Measurements from ENCODE around the gene AFG1L.
"Not testable (repeated sequence)": the region's sequence is repeated elsewhere in the genome, so short reads cannot be mapped to it uniquely, and the experiment has no call there.

AFG1L gene

GRCh38 chr6:108288742-108289141 lies 6.1 kb upstream of the AFG1L start:
- DNase-seq (ENCODE audit: low read depth in 2 of 2), result no peak

DNA sequence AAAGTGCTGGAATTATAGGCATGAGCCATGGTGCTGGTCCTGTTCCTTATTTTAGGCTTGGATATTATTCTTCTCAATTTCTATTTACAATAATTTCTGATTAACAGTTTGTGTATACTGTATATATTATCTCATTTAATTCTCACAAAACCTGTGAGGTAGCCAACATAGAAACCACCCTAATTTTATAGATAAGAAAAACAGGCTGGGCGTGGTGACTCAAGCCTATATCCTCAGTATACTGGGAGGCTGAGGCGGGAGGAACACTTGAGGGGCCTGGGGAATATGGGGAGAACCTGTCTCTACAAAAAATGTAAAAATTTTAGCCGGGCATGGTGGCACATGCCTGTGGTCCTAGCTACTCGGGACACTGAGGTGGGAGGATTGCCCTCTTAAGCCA lies 3.8 kb upstream of the AFG1L start:
- no peak for DNase-seq (ENCODE audit: low read depth in 2 of 2)

GRCh38 chr6:108292561-108292960 lies 2.3 kb upstream of the AFG1L start:
- not testable (repeated sequence) for DNase-seq (ENCODE audit: low read depth in 2 of 2)

GRCh38 chr6:108293527-108294296 lies 1.1 kb upstream of the AFG1L start:
- no peak for DNase-seq (ENCODE audit: low read depth in 2 of 2)

DNA sequence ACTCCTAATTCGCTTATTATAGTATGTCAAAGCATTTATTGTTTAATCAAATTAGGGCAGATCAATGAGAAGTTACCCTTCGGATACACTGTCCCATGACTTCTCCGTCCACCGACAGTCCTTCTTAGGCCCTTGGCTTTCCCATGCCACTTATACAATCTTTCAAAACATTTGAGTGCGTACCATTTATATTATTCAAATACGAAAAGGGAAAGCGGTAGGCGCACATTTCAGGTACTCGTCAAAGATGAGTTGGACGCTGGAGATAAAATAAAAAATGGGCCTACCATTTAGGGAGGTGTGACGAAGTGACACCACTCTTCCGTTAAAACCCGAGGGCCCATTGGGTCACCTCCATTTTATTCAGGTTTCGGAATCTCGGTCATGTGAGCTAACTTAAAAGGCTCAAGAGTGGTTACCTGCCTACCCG lies 542 bp upstream of the AFG1L start:
- DNase-seq (ENCODE audit: low read depth in 2 of 2), result peak in 1 of 2 donors; percentile 1

DNA sequence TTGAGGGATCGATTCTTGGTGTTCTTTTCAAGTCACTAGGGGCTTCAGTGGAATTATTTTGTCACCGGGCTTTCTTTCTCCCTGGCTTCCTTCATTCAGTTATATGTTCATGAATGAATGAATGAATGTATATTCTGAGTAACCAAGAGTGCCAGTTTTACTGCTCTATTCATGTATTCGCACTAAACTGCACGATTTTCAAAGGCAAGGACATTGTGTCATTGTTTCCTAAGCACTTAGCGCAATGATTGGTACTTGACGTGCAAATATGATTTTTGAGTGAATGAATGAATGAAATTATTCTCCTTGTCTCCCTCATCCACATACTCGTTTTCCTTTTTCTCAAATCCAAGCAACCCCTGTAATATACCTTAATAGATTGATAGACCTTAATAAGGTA lies 822 bp downstream of the AFG1L start:
- no peak for DNase-seq (ENCODE audit: low read depth in 2 of 2)

- no peak for DNase-seq (ENCODE audit: low read depth in 2 of 2)
Observed at GRCh38 chr6:108302386-108302785, 7.5 kb downstream of the AFG1L start.

DNA sequence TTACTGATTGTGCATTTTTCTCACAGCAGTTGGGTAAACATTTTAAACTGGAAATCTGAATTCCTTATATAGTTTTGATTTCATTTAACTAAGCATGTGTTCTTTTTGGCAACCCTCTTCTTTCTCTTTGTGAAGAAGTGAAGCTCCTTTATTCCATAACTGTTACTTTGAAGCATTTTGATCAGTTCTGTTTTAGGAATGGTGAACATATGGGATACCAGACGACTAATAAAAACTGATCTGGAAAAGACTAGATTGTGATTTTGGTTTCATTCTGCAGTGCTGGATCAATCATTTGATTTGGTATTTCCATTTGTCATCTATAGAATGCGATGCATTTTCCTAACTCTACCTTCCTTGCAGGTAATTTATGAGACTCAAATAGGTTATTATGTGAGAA lies 9.8 kb downstream of the AFG1L start:
- DNase-seq (ENCODE audit: low read depth in 2 of 2), result no peak

DNA sequence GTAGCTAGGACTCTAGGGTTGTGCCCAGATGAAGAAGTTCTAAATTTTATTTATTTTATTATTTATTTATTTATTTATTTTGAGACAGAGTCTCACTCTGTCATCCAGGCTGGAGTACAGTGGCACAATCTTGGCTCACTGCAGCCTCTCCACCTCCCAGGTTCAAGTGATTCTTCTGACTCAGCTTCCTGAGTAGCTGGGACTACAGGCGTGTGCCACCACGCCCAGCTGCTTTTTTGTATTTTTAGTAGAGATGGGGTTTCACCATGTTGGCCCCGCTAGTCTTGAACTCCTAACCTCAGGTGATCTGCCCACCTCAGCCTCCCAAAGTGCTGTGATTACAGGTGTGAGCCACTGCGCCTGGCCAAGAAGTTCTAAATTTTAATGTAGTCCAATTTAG lies 13.8 kb downstream of the AFG1L start:
- not testable (repeated sequence) for DNase-seq (ENCODE audit: low read depth in 2 of 2)

DNA sequence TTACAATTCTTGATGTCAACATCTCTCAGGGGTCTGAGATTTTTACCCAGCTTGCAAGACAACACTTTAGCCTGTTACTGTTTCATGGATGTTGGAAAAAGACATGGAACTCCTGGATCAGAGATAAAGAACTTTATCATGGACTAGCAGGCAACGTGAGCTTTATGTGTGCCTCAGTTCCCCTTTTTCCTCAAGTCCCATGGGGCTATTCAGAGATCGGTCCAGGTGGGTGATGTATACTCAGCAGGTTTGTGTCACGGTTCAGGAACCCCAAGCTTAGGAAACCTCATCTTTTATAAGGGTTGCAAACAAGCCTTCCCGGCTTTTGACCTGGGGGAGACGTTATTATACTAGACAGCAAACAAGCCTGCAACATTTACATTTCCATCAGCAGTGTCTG lies 15.0 kb downstream of the AFG1L start:
- DNase-seq (ENCODE audit: low read depth in 2 of 2), result no peak

- no peak for DNase-seq (ENCODE audit: low read depth in 2 of 2)
Observed at GRCh38 chr6:108312605-108313004, 17.8 kb downstream of the AFG1L start.

GRCh38 chr6:108321253-108321747 lies 26.4 kb downstream of the AFG1L start:
- no peak for DNase-seq (ENCODE audit: low read depth in 2 of 2)

DNA sequence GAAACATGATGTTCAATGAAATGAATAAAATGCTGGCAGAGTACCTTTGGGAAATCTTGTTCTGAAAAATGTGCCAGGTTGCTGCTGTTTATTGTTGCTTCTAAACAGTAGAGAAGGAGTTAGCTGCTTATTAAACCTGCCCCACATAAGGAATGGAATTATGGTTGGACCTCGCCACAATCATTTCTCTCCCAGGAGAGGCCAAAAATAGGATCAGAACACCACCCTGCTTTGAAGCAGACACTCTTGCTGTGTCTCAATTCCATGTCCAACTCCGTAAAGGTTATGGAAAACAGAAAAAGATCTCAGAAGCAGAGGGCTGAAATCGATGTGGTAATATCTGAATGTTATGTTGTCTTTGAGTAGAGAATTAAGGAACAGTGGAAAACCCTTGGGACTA lies 27.9 kb downstream of the AFG1L start:
- no peak for DNase-seq (ENCODE audit: low read depth in 2 of 2)

DNA sequence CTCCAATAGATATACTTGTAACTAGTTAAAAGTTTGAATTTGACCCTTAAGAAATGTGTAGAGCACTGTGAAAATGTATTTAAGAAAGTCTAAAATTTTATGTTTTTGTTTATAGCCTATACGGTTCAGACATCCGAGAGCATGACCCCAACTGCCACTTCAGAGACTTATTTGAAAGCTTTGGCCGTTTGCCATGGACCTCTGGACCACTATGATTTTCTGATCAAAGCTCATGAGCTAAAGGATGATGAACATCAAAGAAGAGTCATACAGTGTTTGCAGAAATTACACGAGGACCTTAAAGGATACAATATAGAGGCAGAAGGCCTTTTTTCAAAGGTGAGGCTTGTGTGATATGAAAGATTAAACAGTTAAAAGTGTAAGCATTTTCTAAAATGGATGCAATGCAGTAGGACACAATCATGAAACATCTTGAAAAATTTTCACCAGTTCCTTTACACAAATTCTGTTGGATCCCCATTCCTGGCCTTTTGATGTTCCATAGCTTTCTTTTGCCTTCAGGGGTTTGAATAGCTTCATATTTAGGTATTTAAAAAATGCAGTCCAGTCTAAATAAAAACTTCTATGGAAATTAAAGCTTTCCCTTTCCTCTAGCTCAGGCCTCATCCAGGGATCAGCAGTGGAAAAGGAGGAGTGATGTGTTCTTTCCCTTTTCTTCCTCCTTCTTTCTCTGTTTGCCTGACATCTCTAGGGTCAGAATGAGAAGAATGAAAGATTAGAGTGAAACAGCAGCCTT lies 29.0 kb downstream of the AFG1L start:
- no peak for DNase-seq (ENCODE audit: low read depth in 2 of 2)

DNA sequence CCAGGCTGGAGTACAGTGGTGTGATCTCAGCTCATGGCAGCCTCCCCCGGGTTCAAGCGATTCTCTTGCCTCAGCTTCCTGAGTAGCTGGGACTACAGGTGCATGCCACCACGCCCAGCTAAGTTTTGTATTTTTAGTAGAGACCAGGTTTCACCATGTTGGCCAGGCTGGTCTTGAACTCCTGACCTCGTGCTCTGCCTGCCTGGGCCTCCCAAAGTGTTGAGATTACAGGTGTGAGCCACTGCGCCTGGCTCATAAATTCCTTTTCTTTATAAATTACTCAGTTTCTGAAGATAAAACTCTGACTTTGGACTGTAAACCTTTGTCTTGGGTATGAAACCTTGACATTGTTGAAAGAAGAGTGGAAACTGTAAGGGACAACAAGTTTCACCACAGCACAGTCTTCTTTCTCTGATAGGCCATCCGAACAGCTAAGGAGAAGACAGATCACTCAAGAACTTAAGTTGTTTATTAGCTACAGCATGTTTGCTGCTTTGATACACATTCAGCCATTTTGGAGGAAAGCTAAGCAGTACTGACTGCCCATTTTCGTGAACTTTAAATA lies 35.4 kb downstream of the AFG1L start:
- DNase-seq (ENCODE audit: low read depth in 2 of 2), result not testable (repeated sequence)

- no peak for DNase-seq (ENCODE audit: low read depth in 2 of 2)
Observed at GRCh38 chr6:108330806-108331205, 36.0 kb downstream of the AFG1L start.

DNA sequence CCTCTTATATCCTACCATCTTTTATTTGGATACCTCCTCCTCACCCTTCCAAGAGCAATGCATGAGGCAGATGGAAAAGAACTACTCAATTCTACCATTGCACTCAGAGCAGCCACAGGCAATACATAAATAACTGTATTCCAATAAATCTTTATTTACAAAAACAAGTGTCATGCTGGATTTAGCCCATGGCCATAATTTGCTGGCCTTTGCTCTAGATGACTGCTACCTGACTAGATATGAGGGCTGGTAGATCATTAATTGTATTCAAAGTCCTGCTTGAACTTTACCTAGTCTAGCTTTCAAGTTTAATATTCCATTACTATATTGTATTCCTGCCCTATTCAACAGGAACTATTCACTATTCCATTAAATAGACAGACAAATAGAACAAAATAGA lies 37.1 kb downstream of the AFG1L start:
- no peak for DNase-seq (ENCODE audit: low read depth in 2 of 2)

DNA sequence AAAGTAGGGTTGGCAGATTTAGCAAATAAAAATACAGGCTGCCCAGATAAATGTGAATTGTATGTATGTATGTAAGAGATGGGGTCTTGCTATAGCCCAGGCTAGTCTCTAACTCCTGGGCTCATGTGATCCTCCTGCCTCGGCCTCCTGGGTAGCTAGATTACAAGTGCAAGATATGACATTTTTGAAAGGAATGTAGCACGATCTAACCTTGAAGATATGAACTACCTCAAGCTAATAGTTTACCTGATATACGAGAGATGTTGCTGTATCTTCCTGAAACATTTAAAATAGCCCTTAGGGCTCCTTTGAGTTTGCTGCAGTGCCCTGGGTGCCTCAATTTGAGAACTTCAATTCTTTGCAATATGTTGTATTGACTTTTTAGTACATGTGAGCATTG lies 42.1 kb downstream of the AFG1L start:
- DNase-seq (ENCODE audit: low read depth in 2 of 2), result no peak

DNA sequence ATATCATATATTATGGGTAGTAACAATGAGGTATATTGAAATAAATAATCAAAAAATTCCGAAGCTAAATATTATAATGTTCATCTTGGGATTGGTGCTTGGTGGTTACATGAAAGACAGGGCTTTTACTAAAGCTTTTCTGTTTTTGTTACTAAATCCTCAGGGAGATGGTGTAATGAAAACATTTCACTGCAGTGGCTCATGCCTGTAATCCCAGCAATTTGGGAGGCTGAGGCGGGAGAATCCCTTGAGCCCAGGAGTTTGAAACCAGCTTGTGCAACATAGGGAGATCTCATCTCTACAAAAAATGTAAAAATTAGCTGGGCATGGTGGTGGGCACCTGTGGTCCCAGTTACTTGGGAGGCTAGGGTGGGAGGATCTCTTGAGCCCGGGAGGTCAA lies 42.9 kb downstream of the AFG1L start:
- no peak for DNase-seq (ENCODE audit: low read depth in 2 of 2)

- no peak for DNase-seq (ENCODE audit: low read depth in 2 of 2)
Observed at GRCh38 chr6:108341372-108341771, 46.5 kb downstream of the AFG1L start.

DNA sequence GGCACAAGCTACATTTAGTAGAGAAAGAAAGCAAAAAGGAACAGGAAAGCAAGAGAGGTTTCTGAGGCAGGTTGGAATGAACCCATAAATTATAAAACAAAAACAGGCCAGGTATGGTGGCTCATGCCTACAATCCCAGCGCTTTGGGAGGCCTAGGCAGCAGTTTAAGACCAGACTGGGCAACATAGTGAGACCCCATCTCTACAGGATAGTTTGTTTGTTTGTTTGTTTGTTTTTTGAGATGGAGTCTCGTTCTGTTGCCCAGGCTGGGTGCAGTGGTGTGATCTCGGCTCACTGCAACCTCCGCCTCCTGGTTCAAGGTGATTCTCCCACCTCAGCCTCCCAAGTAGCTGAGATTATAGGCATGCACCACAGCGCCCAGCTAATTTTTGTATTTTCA lies 49.0 kb downstream of the AFG1L start:
- no peak for DNase-seq (ENCODE audit: low read depth in 2 of 2)

- no peak for DNase-seq (ENCODE audit: low read depth in 2 of 2)
Observed at GRCh38 chr6:108348655-108349349, 53.9 kb downstream of the AFG1L start.
